GM21529 (cell line): ENCODE data around the gene ZNF578.
"Not testable (repeated sequence)": the region's sequence is repeated elsewhere in the genome, so short reads cannot be mapped to it uniquely, and the experiment has no call there.

Source experiments
- ATAC-seq: cut with Tn5 transposase; IDR thresholded peaks from one replicate; pipeline ENCODE4 v1.9.1; 2021; ENCODE audit not compliant: unreplicated experiment

The ZNF578 gene

DNA sequence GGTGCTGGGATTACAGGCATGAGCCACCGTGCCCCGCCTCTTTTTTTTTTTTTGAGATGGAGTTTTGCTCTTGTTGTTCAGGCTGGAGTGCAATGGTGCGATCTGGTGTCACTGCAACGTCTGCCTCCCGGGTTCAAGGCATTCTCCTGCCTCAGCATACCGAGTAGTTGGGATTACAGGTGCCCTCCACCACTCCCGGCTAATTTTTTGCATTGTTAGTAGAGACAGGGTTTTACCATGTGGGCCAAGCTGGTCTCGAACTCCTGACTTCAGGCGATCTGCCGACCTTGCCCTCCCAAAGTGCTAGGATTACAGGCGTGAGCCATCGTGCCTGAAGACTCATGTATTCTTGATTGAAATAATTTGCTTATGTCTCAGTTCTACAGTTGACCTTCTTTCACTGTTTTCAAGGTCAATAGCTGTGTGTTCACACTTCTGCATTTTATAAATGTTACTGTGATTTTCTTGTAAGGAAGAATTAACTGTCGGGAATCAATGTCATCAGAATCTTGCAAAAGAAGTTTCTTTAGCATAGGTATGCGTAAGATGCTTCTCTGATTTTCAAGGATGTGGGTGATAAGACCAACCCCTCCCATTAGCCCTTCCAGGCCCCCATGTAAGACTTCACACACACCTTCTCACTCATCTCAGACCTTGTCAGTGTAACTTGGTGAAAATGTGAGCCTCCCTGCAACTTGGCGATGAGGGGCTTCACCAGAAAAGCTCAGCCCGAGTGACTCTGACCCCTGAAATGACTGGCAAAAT lies 104.1 kb downstream of the ZNF578 start:
- no peak for ATAC-seq

GRCh38 chr19:52558732-52559445 lies 105.5 kb downstream of the ZNF578 start:
- ATAC-seq, result not testable (repeated sequence)

- ATAC-seq, result not testable (repeated sequence)
These were observed 108.3 kb downstream of the ZNF578 start for GRCh38 chr19:52561611-52562010.
